Heart left ventricle (tissue), 13 donors: ENCODE results near the gene GNAT1.

ENCODE experiments used
- CTCF ChIP-seq, 12 donors: fragments of 200-600 bp; sonication (generic) in 4 of 12; IDR thresholded peaks; one replicate each; pipeline versions ENCODE4 v1.5.0 to v1.8.0; 2018 to 2022; ENCODE audit warnings: antibody characterized with exemption in 12 of 12, mild to moderate bottlenecking in 5 of 12
- POLR2A ChIP-seq, 2 donors: fragments of 450-650 bp; IDR thresholded peaks; one replicate each; pipeline ENCODE4 v1.6.1; 2017; ENCODE audit warnings: antibody characterized with exemption in 2 of 2, mild to moderate bottlenecking in 2 of 2, moderate library complexity in 2 of 2
- donor health status: ischemic (EF 13 %, LVEDD 7.1; RV severe dilation, severe dysfunction).
- donor health status: DM: no; HTN: yes; CAD: no.
- donor health status: DM: no; HTN: no; CAD: no.
- donor health status: ischemic (EF 25% LVEDD 6.9; RV normal size, moderate dysfunction).
- donor health status: ischemic (EF 25% LVEDD 5.7; RV mildly dilated, moderate dysfunction).
- donor health status: ischemic (EF 35%, LVEDD 5.7; RV mildly dilated, moderate dysfunction).
- donor health status: nonischemic (EF 11% LVEDD 7.7; RV severe dilation, severe dysfunction).
- donor health status: DM: yes; HTN: yes; CAD: no.
- donor health status: PGD.
- donor health status: ischemic (EF 29% LVEDD 5.4; RV normal size, mild dysfunction).
- donor health status: nonischemic (EF 23%, LVEDD 6.1; RV moderate dilation, normal function).

- TF ChIP-seq POLR2A (IDR thresholded peaks at IDR 0.05) (no peak), CTCF (IDR thresholded peaks at IDR 0.05) (no peak)
These were observed 45.8 kb downstream of the GNAT1 start for GRCh38 chr3:50237133-50237651.
